Mesodermal cell (in vitro differentiated cells): ENCODE measurements around the gene ANGEL1.

ENCODE experiments used
- H3K27ac ChIP-seq: 2 replicates; pipeline ENCODE4 v1.7.0; 2013; ENCODE audit warnings: mild to moderate bottlenecking, low read depth, low read length, moderate library complexity; ENCODE audit not compliant: severe bottlenecking
- H3K36me3 ChIP-seq: 2 replicates; pipeline ENCODE4 v1.7.1; 2013; ENCODE audit warnings: mild to moderate bottlenecking, low read length, moderate library complexity; ENCODE audit not compliant: control insufficient read depth, insufficient read depth
- H3K4me1 ChIP-seq: one replicate; pipeline ENCODE4 v1.7.1; 2013; ENCODE audit warnings: mild to moderate bottlenecking, low read length; ENCODE audit not compliant: insufficient read depth, control insufficient read depth, poor library complexity, severe bottlenecking
- H3K4me3 ChIP-seq: 2 replicates; pipeline ENCODE4 v1.7.0; 2013; ENCODE audit warnings: low read length, control low read depth, mild to moderate bottlenecking; ENCODE audit not compliant: insufficient read depth, poor library complexity, severe bottlenecking; ENCODE audit errors: extremely low read depth
- H3K9me3 ChIP-seq: 2 replicates; pipeline ENCODE4 v1.7.1; 2013; ENCODE audit warnings: mild to moderate bottlenecking, low read length, moderate library complexity; ENCODE audit not compliant: control insufficient read depth
- WGBS, 2 experiments: methylation state at CpG; one replicate each; pipeline ENCODE4 v1.1.5; 2013; ENCODE audit warnings: missing lambda C conversion rate in 2 of 2; ENCODE audit not compliant: insufficient coverage in 2 of 2; 5-methylcytosine and 5-hydroxymethylcytosine counted together

ANGEL1 gene

DNA sequence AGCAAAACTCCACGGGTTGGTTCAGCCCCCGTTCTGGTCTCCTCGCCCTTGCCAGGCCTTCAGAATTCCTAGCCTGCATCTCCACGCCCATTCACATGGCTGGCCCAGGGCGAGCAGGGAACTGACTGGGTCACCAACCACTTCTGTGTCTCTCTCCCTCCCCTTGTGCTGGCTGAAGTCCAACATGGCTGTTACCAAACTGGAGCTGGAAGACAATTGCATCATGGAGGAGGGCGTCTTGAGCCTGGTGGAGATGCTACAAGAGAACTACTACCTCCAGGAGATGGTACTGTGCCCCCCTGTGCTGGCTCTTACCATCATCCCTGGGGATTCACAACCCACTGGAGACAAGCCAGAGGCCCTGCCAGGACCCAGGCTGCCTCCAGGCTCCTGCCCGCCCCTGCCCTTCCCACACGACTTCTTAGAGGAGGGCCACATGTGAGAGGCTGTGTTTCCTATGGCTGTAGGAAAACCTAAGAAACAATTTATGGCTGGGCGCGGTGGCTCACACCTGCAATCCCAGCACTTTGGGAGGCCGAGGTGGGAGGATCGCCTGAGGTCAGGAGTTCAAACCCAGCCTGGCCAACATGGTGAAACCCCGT is 23.4 kb upstream of the ANGEL1 start:
- Histone ChIP-seq H3K4me3 (no peak overlapping the region), H3K36me3 (no peaks in the 10 kb centered on the region), H3K27ac (no peak overlapping the region), H3K4me1 (no peaks in the 10 kb centered on the region), H3K9me3 (no peaks in the 10 kb centered on the region)
- WGBS, 2 experiments = 79 to 90% methylated on average over 10 of the region's 13 CpGs

DNA sequence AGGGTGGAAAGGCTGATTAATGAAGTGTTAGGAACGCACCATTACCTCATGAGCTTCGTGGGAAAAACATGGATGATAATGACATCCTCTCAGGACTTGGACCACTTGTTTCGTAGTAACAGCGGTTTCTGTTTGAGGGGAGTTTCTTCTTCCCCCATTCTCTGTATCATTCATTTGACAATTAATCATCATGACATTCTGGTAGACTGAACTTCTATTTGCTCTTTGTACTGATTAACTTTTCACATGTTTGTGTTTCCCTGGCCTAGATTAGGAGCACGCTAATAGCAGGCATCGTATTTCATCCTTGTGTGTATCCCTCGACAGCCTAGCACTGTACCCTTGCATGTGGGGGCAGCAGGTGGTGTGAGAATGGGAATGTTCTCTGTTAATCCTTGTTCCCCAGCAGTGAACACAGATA is 21.6 kb upstream of the ANGEL1 start:
- Histone ChIP-seq H3K4me3 (no peak overlapping the region), H3K36me3 (no peaks in the 10 kb centered on the region), H3K27ac (no peak overlapping the region), H3K4me1 (peaks cover 4% of the 10 kb centered on the region), H3K9me3 (no peaks in the 10 kb centered on the region)
- 85 to 93% methylated on average over 5 to 6 of the region's 7 CpGs for WGBS, 2 experiments

DNA sequence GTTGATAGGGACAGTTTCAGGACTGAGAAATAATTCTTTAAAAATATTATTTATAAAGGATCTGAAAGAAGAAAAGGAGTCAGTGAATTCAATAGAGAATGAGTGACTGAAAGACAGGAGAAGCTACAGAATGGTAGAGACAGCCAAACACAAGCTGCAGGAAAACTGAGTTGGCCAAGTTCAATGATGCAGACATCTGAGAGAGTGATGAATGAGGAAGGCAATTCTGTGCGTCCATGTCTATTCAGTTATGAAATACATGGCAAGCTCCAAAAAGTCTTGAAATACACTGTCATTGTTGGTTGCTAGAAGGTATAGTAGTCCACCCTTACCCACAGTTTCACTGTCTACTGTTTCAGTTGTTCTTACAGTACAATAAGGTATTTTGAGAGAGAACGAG is 20.3 kb upstream of the ANGEL1 start:
- Histone ChIP-seq H3K4me3 (no peak overlapping the region), H3K9me3 (no peaks in the 10 kb centered on the region), H3K4me1 (peaks cover 4% of the 10 kb centered on the region), H3K36me3 (no peaks in the 10 kb centered on the region), H3K27ac (no peak overlapping the region)
- WGBS, 2 experiments = no CpG with 5 or more reads among the region's 2 CpGs

DNA sequence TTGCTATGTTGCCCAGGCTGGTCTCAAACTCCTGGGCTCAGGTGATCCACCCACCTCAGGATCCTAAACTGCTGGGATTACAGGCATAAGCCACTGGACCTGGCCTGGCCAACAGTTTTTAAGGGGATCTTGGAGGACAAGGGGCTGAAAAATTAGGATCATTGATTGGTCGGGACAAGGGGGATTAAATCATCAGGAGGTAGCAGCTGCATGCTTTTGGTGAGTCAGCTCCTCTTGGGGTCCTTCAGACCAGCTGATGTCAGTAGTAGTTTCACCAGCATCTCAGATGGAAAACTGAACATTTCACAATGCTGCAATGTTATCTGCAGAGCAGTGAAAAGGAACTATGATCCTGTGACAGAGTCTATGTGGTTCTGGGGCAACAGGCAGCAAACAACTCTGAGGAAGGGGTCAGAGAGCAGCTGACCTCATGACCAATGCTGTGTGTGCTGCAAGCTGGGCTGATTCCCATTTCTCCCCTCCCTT is 19.9 kb upstream of the ANGEL1 start:
- Histone ChIP-seq H3K4me1 (peaks cover 4% of the 10 kb centered on the region), H3K4me3 (no peak overlapping the region), H3K9me3 (no peaks in the 10 kb centered on the region), H3K27ac (no peak overlapping the region), H3K36me3 (no peaks in the 10 kb centered on the region)
- 88 to 91% methylated on average over 1 of the region's 1 CpG for WGBS, 2 experiments

DNA sequence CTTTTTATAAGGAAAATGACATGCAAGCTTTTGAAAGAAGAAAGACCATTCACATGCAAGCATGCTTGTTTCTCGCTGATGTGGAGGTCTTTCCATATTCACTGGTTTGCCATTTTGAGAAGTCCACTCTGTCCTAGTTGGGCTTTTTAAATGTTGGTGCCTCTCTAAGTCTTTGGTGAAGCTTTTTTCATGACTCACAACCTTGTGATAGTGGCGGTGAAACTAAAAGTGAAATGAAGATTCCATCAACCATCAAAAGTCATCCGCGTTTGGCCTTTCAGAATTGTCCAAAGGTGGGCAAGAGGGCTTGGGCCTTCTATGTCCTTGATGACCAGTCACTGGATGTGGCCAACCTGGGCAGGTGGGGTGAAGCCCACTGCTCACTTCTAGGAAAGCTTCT is 17.9 kb upstream of the ANGEL1 start:
- H3K4me3 ChIP-seq = no peak overlapping the region
- no peak overlapping the region for H3K27ac ChIP-seq
- H3K4me1 ChIP-seq = peaks cover 4% of the 10 kb centered on the region
- 92 to 100% methylated on average over 3 of the region's 4 CpGs for WGBS, 2 experiments
- H3K36me3 ChIP-seq = no peaks in the 10 kb centered on the region
- no peaks in the 10 kb centered on the region for H3K9me3 ChIP-seq

DNA sequence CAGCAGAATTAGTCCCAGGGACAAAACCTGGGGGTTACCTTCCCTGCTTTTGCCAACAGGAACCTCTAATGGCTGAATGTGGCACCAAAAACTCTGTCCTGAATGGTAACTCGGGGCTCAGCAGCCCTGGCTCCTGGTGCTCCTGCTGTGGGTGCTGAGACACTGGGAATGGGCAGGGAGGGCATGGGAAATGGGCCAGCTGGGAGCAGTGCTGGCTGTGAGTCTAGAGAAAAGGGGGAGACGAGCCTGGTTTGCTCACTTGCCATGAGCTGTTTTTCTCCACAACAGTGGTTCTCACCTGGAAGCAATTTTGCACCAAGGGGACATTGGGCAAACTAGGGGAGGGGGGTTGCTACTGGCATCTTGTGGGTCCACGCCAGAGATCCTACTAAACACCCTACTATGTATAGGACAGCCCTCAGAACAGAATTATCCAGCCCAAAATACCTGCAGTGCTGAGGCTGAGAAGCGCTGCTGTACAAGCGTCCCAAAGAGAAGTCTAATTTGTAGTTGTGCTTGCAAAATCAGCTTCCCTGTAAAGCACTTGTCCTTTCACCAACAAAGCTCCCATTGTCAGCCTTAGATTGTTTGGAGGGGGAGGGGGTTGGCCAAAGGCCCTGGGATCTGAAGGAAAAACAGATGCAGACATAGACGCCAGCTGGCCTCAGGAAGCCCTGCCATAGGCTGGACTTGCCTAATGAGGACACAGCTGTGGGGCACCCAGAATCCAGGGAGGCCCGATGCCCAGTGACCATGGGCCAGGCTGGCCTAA is 17.2 kb upstream of the ANGEL1 start:
- Histone ChIP-seq H3K4me1 (peaks cover 4% of the 10 kb centered on the region), H3K4me3 (no peak overlapping the region), H3K9me3 (no peaks in the 10 kb centered on the region), H3K27ac (no peak overlapping the region), H3K36me3 (no peaks in the 10 kb centered on the region)
- WGBS, 2 experiments = 69 to 80% methylated on average over 3 to 4 of the region's 7 CpGs

DNA sequence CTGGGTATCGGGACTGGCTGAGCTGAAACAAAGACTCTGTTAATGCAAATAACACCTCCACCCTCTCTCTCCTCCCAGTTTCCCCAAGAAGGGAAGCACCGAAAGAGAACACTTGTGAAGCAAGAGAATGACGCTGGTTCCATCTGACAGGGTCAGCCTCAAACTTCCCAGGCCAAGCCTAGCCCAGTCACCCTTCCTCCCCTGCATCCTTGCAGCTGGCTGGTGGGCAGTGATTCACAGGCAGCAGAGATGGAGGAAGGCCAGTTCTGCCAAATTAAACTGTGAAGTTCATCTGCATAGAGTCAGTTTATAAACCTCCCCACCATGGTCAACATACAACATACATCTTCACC is 16.3 kb upstream of the ANGEL1 start:
- Histone ChIP-seq H3K9me3 (no peaks in the 10 kb centered on the region), H3K36me3 (no peaks in the 10 kb centered on the region), H3K27ac (no peak overlapping the region), H3K4me1 (peaks cover 4% of the 10 kb centered on the region), H3K4me3 (no peak overlapping the region)
- WGBS, 2 experiments = 44 to 64% methylated on average over 1 to 2 of the region's 3 CpGs

DNA sequence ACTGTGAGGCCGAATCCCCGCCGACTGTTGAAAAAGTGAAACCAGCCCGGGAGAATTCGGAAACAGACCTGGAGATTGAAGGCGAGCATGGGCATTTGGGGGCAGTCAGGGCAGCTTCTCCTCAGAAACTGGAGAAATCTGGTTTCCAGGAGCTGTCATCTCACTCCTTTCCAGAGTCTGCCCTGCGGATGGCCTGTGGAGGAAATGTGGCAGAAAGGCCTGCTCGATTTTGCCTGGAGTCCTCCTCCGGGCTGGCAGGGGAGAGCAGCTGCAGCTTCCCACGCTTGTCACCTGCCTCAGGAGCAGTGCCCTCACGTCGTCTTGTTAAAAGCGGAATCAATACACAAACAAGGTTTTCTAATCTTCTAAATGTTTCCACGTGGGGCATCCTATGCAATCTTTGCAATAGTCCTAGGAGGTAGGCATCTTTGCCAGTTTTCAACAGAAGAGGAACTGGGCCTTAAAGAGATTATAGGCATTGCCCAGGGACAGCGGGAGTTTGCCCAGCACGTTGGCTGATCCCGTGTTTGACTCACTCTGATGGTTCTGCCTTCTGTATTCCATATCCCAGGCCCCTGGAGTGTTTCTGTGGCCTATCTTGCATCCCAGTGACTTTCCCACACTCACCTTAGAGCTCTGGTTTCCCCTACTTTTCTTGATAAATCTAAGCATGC is 15.8 kb upstream of the ANGEL1 start:
- Histone ChIP-seq H3K36me3 (no peaks in the 10 kb centered on the region), H3K4me1 (peaks cover 4% of the 10 kb centered on the region), H3K4me3 (no peak overlapping the region), H3K9me3 (no peaks in the 10 kb centered on the region), H3K27ac (no peak overlapping the region)
- WGBS, 2 experiments = 80 to 81% methylated on average over 15 to 16 of the region's 17 CpGs

DNA sequence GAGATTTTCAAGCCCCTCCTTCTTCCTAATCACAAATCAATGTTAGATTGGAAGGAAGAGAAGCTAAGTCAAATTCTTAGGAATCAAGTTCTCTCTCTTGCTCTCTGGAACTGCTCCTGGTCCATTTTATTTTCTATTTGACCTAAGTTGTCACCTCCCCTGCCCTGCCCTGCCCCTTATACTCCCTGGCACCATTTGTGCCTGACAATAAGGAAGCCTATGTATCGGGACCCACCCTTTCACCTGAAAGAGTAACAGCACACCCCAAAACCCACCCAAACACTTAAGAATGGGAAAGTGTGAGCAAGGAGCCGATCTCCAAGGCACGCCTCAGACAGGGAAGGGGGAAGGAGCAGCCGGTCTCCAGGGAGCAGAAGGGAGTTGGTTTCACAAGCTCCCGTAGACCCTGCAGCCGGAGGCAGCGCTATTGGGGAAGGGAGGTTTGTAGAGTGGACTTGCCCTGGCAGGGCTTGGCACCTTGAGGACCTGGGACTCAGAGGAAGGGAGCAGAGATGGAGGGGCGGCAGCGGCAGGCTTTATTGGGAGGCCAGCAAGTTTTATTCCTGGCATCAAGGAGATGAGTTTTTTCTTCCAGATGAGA is 15.1 kb upstream of the ANGEL1 start:
- Histone ChIP-seq H3K27ac (no peak overlapping the region), H3K36me3 (no peaks in the 10 kb centered on the region)
- WGBS, 2 experiments = 88 to 98% methylated on average over 8 of the region's 9 CpGs

DNA sequence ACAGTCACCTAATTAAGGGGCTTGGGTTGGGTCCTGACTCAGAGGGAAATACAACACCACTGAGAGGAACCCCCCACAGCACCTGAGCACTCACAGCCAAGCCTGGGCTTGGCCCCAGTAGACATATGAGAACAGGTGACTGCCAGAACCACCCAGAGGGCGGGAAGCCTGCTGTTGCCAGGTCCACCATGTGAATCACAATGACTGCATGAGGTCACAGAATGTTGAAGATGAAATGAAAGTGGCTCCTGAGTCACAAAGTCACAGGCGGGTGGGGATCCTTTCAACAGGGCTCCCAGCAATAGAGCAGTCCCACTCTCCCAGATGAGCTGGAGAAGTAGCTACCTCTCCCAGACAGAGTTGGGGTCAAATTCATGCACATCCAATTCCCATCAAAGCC is 13.4 kb upstream of the ANGEL1 start, which contains the start of gene LRRC74A:
Gene LRRC74A, plus strand, starts transcription at position 287 of the 400 bp plus-strand sequence. CDS start 290 bp downstream, outside the sequence.
- Histone ChIP-seq H3K4me3 (no peak within 1 kb of the TSS), H3K27ac (no peak within 1 kb of the TSS), H3K9me3 (no peaks in the 10 kb centered on the region), H3K36me3 (no peaks in the 10 kb centered on the region), H3K4me1 (peaks cover 4% of the 10 kb centered on the region)
- WGBS, 2 experiments = 100% methylated on average over 2 of the region's 2 CpGs

More for the DNA sequence above, 15.1 kb upstream of the ANGEL1 start:
- H3K4me3 ChIP-seq = no peak overlapping the region
- H3K9me3 ChIP-seq = no peaks in the 10 kb centered on the region
- H3K4me1 ChIP-seq = peaks cover 4% of the 10 kb centered on the region
